ENCODE data around the gene PRKAA1. TPM values are rescaled to one million over a fixed set of nuclear protein-coding genes. Genes with fewer than 3 reads are reported as not detected.

Gene PRKAA1
- total RNA-seq, 1 donor from 2014 or later = 39.2 TPM

- H3K27ac Mint-ChIP-seq (ENCODE audit: unreplicated experiment) = no peak overlapping the region
- H3K4me3 Mint-ChIP-seq = no peak overlapping the region
- no peaks in the 10 kb centered on the region for H3K27me3 Mint-ChIP-seq (ENCODE audit: low read depth)
- peaks cover 16% of the 10 kb centered on the region for H3K4me1 Mint-ChIP-seq
- DNase-seq (ENCODE audit: low read depth, low spot score) = no peak
- H3K36me3 Mint-ChIP-seq (ENCODE audit: low read depth) = peaks cover 26% of the 10 kb centered on the region
- TF ChIP-seq CTCF (conservative IDR thresholded peaks at IDR 0.05) = no peak
- H3K9me3 Mint-ChIP-seq = peaks cover 10% of the 10 kb centered on the region
Observed at GRCh38 chr5:40738502-40738901, 59.7 kb downstream of the PRKAA1 start.

GRCh38 chr5:40736103-40736875 is 61.9 kb downstream of the PRKAA1 start:
- Mint-ChIP-seq H3K9me3 (peaks cover 10% of the 10 kb centered on the region), H3K27ac (ENCODE audit: unreplicated experiment) (peak overlapping the region; percentile 21), H3K4me1 (peaks cover 19% of the 10 kb centered on the region), H3K4me3 (no peak overlapping the region), H3K36me3 (ENCODE audit: low read depth) (peaks cover 23% of the 10 kb centered on the region), H3K27me3 (ENCODE audit: low read depth) (no peaks in the 10 kb centered on the region)
- peak; percentile 81 for TF ChIP-seq CTCF (conservative IDR thresholded peaks at IDR 0.05)
- no peak for DNase-seq (ENCODE audit: low read depth, low spot score)

- Mint-ChIP-seq H3K36me3 (ENCODE audit: low read depth) (peaks cover 19% of the 10 kb centered on the region), H3K27me3 (ENCODE audit: low read depth) (no peaks in the 10 kb centered on the region), H3K4me1 (peaks cover 19% of the 10 kb centered on the region), H3K4me3 (no peak overlapping the region), H3K27ac (ENCODE audit: unreplicated experiment) (peak overlapping the region; percentile 9), H3K9me3 (peaks cover 6% of the 10 kb centered on the region)
- no peak for TF ChIP-seq CTCF (conservative IDR thresholded peaks at IDR 0.05)
- DNase-seq (ENCODE audit: low read depth, low spot score) = no peak
Observed at GRCh38 chr5:40735609-40736008, 62.6 kb downstream of the PRKAA1 start.

GRCh38 chr5:40734986-40735385 is 63.2 kb downstream of the PRKAA1 start:
- H3K27ac Mint-ChIP-seq (ENCODE audit: unreplicated experiment) = no peak overlapping the region
- peaks cover 19% of the 10 kb centered on the region for H3K4me1 Mint-ChIP-seq

GRCh38 chr5:40733879-40734563 is 64.2 kb downstream of the PRKAA1 start:
- Mint-ChIP-seq H3K4me3 (no peak overlapping the region), H3K27me3 (ENCODE audit: low read depth) (no peaks in the 10 kb centered on the region), H3K9me3 (no peaks in the 10 kb centered on the region), H3K36me3 (ENCODE audit: low read depth) (peaks cover 10% of the 10 kb centered on the region), H3K4me1 (peaks cover 19% of the 10 kb centered on the region), H3K27ac (ENCODE audit: unreplicated experiment) (peak overlapping the region; percentile 37)
- TF ChIP-seq CTCF (conservative IDR thresholded peaks at IDR 0.05) = no peak
- no peak for DNase-seq (ENCODE audit: low read depth, low spot score)

More at GRCh38 chr5:40734986-40735385, 63.2 kb downstream of the PRKAA1 start:
- no peaks in the 10 kb centered on the region for H3K27me3 Mint-ChIP-seq (ENCODE audit: low read depth)
- peaks cover 3% of the 10 kb centered on the region for H3K9me3 Mint-ChIP-seq
- peaks cover 14% of the 10 kb centered on the region for H3K36me3 Mint-ChIP-seq (ENCODE audit: low read depth)
- TF ChIP-seq CTCF (conservative IDR thresholded peaks at IDR 0.05) = no peak
- no peak overlapping the region for H3K4me3 Mint-ChIP-seq
- DNase-seq (ENCODE audit: low read depth, low spot score) = no peak

All from neural crest cell (in vitro differentiated cells).